Osteocyte (in vitro differentiated cells): ENCODE results near the gene AMZ1. TPM values are rescaled to one million over a fixed set of nuclear protein-coding genes. Genes with fewer than 3 reads are reported as not detected.
"Not testable (repeated sequence)": the region's sequence is repeated elsewhere in the genome, so short reads cannot be mapped to it uniquely, and the experiment has no call there.

Experiments
- DNase-seq: peaks from one replicate; pipeline ENCODE4 v3.0.0; 2021; ENCODE audit warnings: mixed read lengths; ENCODE audit not compliant: unreplicated experiment; ENCODE audit errors: extremely low spot score
- H3K27ac Mint-ChIP-seq: one replicate; pipeline ENCODE4 v1.8.0; 2021; ENCODE audit warnings: mild to moderate bottlenecking, mixed read lengths; ENCODE audit not compliant: unreplicated experiment
- H3K27me3 Mint-ChIP-seq: one replicate; pipeline ENCODE4 v1.8.0; 2021; ENCODE audit warnings: mixed read lengths; ENCODE audit not compliant: unreplicated experiment
- H3K36me3 Mint-ChIP-seq: one replicate; pipeline ENCODE4 v1.8.0; 2021; ENCODE audit warnings: mixed read lengths; ENCODE audit not compliant: unreplicated experiment
- H3K4me1 Mint-ChIP-seq: one replicate; pipeline ENCODE4 v1.8.0; 2021; ENCODE audit warnings: mixed read lengths; ENCODE audit not compliant: unreplicated experiment
- H3K4me3 Mint-ChIP-seq: one replicate; pipeline ENCODE4 v1.8.0; 2021; ENCODE audit warnings: mild to moderate bottlenecking, moderate library complexity, mixed read lengths; ENCODE audit not compliant: unreplicated experiment
- H3K9me3 Mint-ChIP-seq: one replicate; pipeline ENCODE4 v1.8.0; 2021; ENCODE audit warnings: mixed read lengths; ENCODE audit not compliant: unreplicated experiment
- CTCF ChIP-seq: fragments of 200-600 bp; sonication (generic); IDR thresholded peaks from 2 replicates; pipeline ENCODE4 v1.5.0; 2021; ENCODE audit warnings: antibody characterized with exemption, mild to moderate bottlenecking, moderate library complexity
- total RNA-seq: library from RNA; stranded (reverse); gene quantifications from 2 replicates; pipeline ENCODE4 v1.2.1, GENCODE V29; 2021

The AMZ1 gene
- total RNA-seq, 1 donor from 2014 or later = 5.8 TPM

DNA sequence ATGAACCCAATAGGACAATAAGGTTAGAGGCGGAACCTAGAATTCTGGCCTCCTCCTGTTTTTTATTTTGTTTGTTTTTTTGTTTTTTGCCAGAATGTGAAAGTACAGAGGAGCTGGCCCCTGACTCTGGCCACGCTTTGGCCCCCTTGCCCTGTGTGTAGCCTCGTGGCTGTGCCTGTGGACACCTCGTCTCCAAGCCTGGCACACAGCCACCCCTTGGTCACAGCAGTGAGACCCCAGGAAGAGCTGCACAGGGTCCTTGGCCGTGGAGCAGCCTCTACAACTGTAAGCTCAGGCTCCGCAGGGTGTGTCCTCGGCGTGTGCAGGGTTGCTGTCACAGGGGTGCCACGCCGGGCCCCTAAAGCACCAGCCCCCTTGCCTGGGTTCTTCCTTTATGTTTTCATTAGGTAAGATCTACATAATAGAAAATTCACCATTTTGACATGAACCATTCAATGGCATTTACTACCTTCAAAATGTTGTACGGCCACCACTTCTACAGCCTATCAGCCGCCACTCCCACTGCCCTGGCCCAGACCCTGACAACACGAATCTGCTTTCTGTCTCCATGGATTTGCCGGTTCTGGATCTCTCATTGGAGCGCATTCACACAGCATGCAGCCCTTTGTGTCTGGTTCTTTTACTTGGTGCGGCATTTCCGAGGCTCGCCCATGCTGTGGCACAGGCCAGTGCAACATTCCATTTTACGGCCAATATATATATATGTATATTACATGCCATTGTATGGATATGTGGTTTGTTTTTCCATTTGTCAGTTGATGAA lies 51.0 kb downstream of the AMZ1 start:
- TF ChIP-seq CTCF = no peak
- no peaks in the 10 kb centered on the region for H3K9me3 Mint-ChIP-seq
- H3K4me1 Mint-ChIP-seq = no peaks in the 10 kb centered on the region
- DNase-seq = peak; percentile 78
- H3K4me3 Mint-ChIP-seq = no peak overlapping the region
- peaks cover 8% of the 10 kb centered on the region for H3K36me3 Mint-ChIP-seq
- H3K27ac Mint-ChIP-seq = no peak overlapping the region
- no peaks in the 10 kb centered on the region for H3K27me3 Mint-ChIP-seq

- H3K27me3 Mint-ChIP-seq, H3K27ac Mint-ChIP-seq, H3K9me3 Mint-ChIP-seq, H3K4me3 Mint-ChIP-seq, H3K4me1 Mint-ChIP-seq: not testable (repeated sequence)
- peaks cover 18% of the 10 kb centered on the region for H3K36me3 Mint-ChIP-seq
- DNase-seq = peak; percentile 72
These were observed 55.7 kb downstream of the AMZ1 start for GRCh38 chr7:2743523-2744185.

DNA sequence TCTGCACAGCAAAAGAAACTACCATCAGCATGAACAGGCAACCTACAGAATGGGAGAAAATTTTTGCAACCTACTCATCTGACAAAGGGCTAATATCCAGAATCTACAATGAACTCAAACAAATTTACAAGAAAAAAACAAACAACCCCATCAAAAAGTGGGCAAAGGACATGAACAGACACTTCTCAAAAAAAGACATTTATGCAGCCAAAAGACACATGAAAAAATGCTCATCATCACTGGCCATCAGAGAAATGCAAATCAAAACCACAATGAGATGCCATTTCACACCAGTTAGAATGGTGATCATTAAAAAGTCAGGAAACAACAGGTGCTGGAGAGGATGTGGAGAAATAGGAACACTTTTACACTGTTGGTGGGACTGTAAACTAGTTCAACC lies 60.7 kb downstream of the AMZ1 start:
- H3K4me3 Mint-ChIP-seq, H3K9me3 Mint-ChIP-seq, DNase-seq, H3K27me3 Mint-ChIP-seq, H3K27ac Mint-ChIP-seq: not testable (repeated sequence)
- peaks cover 16% of the 10 kb centered on the region for H3K4me1 Mint-ChIP-seq
- H3K36me3 Mint-ChIP-seq = peaks cover 10% of the 10 kb centered on the region

DNA sequence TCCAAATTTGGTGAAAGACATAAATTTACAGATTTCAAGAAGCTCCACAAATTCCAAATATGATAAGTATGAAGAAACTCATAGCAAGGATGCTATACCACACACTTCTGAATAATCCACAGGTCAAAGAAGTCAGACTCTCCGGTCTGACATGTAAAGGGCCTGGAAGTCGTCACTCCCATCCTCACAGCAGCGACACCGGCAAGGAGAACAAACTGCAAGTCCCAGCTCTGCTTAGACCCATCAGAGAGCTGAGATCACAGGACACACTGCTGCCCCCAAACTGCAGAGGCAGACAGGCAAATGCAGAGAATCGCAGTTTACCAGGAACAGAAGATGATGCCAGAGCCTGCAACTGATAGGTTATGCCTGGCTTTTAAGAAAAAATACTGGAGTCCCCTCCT lies 62.0 kb downstream of the AMZ1 start:
- DNase-seq = no peak
- Mint-ChIP-seq H3K9me3 (peaks cover 9% of the 10 kb centered on the region), H3K36me3 (peaks cover 10% of the 10 kb centered on the region), H3K4me1 (peaks cover 21% of the 10 kb centered on the region), H3K27me3 (no peaks in the 10 kb centered on the region), H3K4me3 (no peak overlapping the region), H3K27ac (peak overlapping the region; percentile 24)
- no peak for TF ChIP-seq CTCF

- H3K4me3 Mint-ChIP-seq = no peak overlapping the region
- TF ChIP-seq CTCF = no peak
- no peaks in the 10 kb centered on the region for H3K27me3 Mint-ChIP-seq
- peaks cover 16% of the 10 kb centered on the region for H3K36me3 Mint-ChIP-seq
- H3K4me1 Mint-ChIP-seq = peaks cover 26% of the 10 kb centered on the region
- peaks cover 18% of the 10 kb centered on the region for H3K9me3 Mint-ChIP-seq
- DNase-seq = no peak
- H3K27ac Mint-ChIP-seq = no peak overlapping the region
These were observed 63.1 kb downstream of the AMZ1 start for GRCh38 chr7:2751086-2751485.

DNA sequence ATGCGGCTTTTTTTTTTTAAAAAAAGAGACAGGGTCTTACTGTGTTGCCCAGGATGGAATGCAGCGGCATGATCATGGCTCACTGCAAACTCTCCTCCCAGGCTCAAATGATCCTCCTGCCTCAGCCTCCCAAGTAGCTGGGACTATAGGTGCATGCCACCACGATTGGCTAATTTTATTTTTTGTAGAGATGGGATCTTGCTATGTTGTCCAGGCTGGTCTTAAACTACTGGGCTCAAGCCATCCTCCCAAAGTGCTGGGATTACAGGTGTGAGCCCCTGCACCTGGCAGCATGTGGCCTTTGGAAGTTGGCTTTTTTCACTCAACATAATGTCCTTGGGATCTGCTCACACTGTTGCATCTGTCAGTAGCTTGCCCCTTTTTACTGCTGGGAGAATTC lies 65.1 kb downstream of the AMZ1 start:
- Mint-ChIP-seq H3K4me1 (peaks cover 45% of the 10 kb centered on the region), H3K27me3 (no peaks in the 10 kb centered on the region)
- no peak for TF ChIP-seq CTCF

More for the DNA sequence above, 65.1 kb downstream of the AMZ1 start:
- Mint-ChIP-seq H3K36me3 (peaks cover 16% of the 10 kb centered on the region), H3K27ac (no peak overlapping the region), H3K4me3 (no peak overlapping the region), H3K9me3 (peaks cover 18% of the 10 kb centered on the region)
- DNase-seq = no peak
